Testis (tissue), 3 donors: ENCODE results near the gene GYS1. TPM values are rescaled to one million over a fixed set of nuclear protein-coding genes. Genes with fewer than 3 reads are reported as not detected.

Experiments used
- DNase-seq: peaks from one replicate; pipeline ENCODE4 v3.0.0-alpha.2; 2019
- H3K27ac ChIP-seq, 2 donors: fragments of 200-600 bp; sonication (generic); one replicate each; pipeline ENCODE4 v1.5.1; 2019
- H3K27me3 ChIP-seq: fragments of 200-600 bp; sonication (generic); one replicate; pipeline ENCODE4 v1.5.1; 2019
- H3K36me3 ChIP-seq: fragments of 200-600 bp; sonication (generic); one replicate; pipeline ENCODE4 v1.5.1; 2017; ENCODE audit warnings: low read depth; ENCODE audit errors: missing control alignments
- H3K4me1 ChIP-seq: fragments of 200-600 bp; sonication (generic); one replicate; pipeline ENCODE4 v1.5.1; 2019
- H3K4me3 ChIP-seq, 2 donors: fragments of 200-600 bp; sonication (generic); one replicate each; pipeline ENCODE4 v1.5.1; 2017 to 2019
- H3K9me3 ChIP-seq: fragments of 200-600 bp; sonication (generic); one replicate; pipeline ENCODE4 v1.5.1; 2017
- POLR2A ChIP-seq: fragments of 450-650 bp; IDR thresholded peaks from one replicate; pipeline ENCODE4 v1.6.1; 2017; ENCODE audit warnings: antibody characterized with exemption, mild to moderate bottlenecking, moderate library complexity
- WGBS, 2 donors: methylation state at CpG; one replicate each; pipeline ENCODE4 v1.1.5; 2018; 5-methylcytosine and 5-hydroxymethylcytosine counted together
- intact Hi-C: fragments of 100-400 bp; cut with DNase I; formaldehyde crosslinking; loops from one replicate; pipeline ENCODE4 v1.15.1; 2023; ENCODE audit warnings: low total_unique reads
- polyA plus RNA-seq: library from polyadenylated mRNA; stranded (reverse); fragments of 350-450 nt; fragmentation: Illumina TruSeq; extraction: RNeasy Lipid Tissue Mini Kit (QIAGEN cat#74804); gene quantifications from one replicate; pipeline ENCODE4 v1.2.3, GENCODE V29; 2014; ENCODE audit warnings: low read depth, low replicate concordance; ENCODE audit not compliant: insufficient read depth
- total RNA-seq, 2 donors: library from RNA; depleted of rRNA; stranded (reverse); fragments of >200 nt; gene quantifications; one replicate each; pipeline ENCODE4 v1.2.3, GENCODE V29; 2016
- TF ChIP-seq, protein P1 (sequence below), 3 experiments: fragments of 450-650 bp in 2 of 3; fragments of 200-600 bp in 1 of 3; sonication (generic) in 1 of 3; IDR thresholded peaks; one replicate each; pipeline ENCODE4 v1.5.1; 2016 to 2019; ENCODE audit warnings: antibody characterized with exemption in 3 of 3, mild to moderate bottlenecking in 2 of 3, moderate library complexity in 1 of 3

Gene GYS1
- total and polyA plus RNA-seq, 3 donors from 2014 or later, result 13.8 to 23.6 (median 21.1) TPM

GRCh38 chr19:49017666-49018351, 24.7 kb upstream of the GYS1 start:
- 2 to 3% methylated on average over 8 to 62 of the region's 62 CpGs for WGBS, 2 donors
- peaks cover 16% of the 10 kb centered on the region for H3K4me1 ChIP-seq
- no peaks in the 10 kb centered on the region for H3K36me3 ChIP-seq
- no peak overlapping the region for H3K27ac ChIP-seq
- no peaks in the 10 kb centered on the region for H3K27me3 ChIP-seq
- H3K9me3 ChIP-seq, result no peaks in the 10 kb centered on the region
- intact Hi-C loops, result no loop called here
- peak; percentile 30 for DNase-seq
- no peak for TF ChIP-seq POLR2A
- TF ChIP-seq, protein P1, sequence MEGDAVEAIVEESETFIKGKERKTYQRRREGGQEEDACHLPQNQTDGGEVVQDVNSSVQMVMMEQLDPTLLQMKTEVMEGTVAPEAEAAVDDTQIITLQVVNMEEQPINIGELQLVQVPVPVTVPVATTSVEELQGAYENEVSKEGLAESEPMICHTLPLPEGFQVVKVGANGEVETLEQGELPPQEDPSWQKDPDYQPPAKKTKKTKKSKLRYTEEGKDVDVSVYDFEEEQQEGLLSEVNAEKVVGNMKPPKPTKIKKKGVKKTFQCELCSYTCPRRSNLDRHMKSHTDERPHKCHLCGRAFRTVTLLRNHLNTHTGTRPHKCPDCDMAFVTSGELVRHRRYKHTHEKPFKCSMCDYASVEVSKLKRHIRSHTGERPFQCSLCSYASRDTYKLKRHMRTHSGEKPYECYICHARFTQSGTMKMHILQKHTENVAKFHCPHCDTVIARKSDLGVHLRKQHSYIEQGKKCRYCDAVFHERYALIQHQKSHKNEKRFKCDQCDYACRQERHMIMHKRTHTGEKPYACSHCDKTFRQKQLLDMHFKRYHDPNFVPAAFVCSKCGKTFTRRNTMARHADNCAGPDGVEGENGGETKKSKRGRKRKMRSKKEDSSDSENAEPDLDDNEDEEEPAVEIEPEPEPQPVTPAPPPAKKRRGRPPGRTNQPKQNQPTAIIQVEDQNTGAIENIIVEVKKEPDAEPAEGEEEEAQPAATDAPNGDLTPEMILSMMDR (IDR thresholded peaks at IDR 0.05), result peak; percentile 5 to 32 (median 8)
- peak overlapping the region; percentile 31 to 59 for H3K4me3 ChIP-seq

DNA sequence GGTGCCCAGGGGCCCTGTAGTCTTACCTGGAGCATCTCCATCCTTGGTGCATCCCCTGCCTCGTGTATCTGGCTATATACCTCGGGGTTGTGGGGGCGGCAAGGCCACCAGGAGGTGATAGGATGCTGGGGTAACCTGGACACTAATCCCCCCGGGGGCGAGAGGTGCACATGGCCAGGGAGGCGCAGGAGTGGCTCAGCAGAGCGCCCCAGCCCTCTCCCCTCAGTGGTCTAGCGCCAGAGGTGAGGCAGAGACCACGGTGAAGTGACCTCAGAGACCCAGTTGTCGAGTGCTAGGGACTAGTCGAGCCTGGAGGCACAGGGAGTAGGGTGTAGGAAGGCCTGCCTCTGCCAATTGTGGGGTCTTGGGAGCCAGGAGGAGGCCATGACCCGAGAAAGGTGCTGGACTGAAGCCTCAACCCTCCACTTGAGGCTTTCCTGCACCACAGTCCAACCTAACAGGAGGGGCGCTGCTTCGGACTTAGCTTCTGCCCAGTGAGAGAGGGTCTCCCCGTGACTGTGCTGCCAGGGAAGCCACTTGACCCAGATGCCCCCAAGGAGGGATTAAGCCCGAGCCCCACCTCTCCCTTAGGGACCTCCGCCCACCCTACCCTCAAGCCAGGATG, 24.0 kb upstream of the GYS1 start, which contains the start of gene LHB:
Gene LHB (minus strand): TSS at position 51 of the 625 bp plus-strand sequence. CDS start 10 bp downstream, at position 41.
- H3K4me1 ChIP-seq, result peaks cover 16% of the 10 kb centered on the region
- no peak for DNase-seq
- TF ChIP-seq, protein P1 (IDR thresholded peaks at IDR 0.05), result no peak
- TF ChIP-seq POLR2A, result no peak
- no peaks in the 10 kb centered on the region for H3K36me3 ChIP-seq
- no peaks in the 10 kb centered on the region for H3K9me3 ChIP-seq
- H3K27me3 ChIP-seq, result no peaks in the 10 kb centered on the region
- WGBS, 2 donors, result 63 to 65% methylated on average over 15 to 17 of the region's 17 CpGs
- peak within 1 kb of the TSS; percentile 31 to 59 for H3K4me3 ChIP-seq
- no peak within 1 kb of the TSS for H3K27ac ChIP-seq
- intact Hi-C loops, result no loop called here

DNA sequence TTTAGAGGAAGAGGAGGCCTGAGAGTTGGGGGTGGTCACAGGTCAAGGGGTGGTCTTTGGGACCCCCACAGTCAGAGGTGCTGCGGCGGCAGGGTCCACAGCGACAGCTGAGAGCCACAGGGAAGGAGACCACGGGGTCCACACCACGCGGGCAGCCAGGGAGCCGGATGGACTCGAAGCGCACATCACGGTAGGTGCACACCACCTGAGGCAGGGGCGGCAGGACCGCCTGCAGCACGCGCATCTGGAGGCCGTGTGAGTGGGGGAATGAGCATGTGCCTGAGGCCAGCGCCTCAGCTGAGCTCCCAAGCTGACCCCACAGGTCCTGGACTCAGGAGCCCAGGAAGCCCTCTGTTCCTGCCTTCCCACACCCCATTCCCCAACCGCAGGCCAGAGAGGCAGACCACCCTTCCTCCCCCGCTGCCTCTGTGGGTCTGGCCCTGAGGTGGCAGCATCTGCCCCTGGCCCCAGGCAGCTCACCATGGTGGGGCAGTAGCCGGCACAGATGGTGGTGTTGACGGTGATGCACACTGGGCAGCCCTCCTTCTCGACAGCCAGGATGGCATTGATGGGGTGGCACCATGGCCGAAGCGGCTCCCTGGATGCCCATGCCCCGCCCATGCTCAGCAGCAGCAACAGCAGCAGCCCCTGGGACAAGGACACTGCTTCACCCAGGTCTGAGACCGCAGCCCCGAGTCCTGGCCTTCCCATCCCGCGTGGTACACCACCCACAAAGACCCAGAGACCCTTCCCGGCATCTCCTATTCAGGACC, 23.1 kb upstream of the GYS1 start:
- no peaks in the 10 kb centered on the region for H3K27me3 ChIP-seq
- no peak overlapping the region for H3K4me3 ChIP-seq
- H3K4me1 ChIP-seq, result peaks cover 16% of the 10 kb centered on the region
- intact Hi-C loops, result no loop called here
- 90 to 93% methylated on average over 9 to 29 of the region's 29 CpGs for WGBS, 2 donors
- no peak overlapping the region for H3K27ac ChIP-seq
- TF ChIP-seq, protein P1 (IDR thresholded peaks at IDR 0.05), result no peak
- no peak for TF ChIP-seq POLR2A
- no peak for DNase-seq
- H3K36me3 ChIP-seq, result no peaks in the 10 kb centered on the region
- no peaks in the 10 kb centered on the region for H3K9me3 ChIP-seq

DNA sequence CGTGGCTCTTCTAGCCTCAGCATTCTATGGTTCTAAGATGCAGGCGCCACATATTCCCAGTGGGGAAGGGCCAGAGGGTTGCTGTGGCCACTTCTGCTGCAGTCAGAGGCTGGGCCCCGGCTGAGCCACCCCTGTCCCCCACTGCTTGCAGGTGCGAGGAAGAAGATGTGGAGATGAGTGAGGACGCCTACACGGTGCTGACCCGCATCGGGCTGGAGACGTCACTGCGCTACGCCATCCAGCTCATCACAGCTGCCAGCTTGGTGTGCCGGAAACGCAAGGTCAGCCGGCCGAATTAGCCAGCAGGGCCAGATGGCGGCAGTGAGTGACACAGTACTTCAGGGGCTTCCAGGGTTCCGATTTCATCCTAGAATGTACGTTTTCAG, 21.8 kb upstream of the GYS1 start:
- H3K4me1 ChIP-seq, result peaks cover 16% of the 10 kb centered on the region
- no peaks in the 10 kb centered on the region for H3K36me3 ChIP-seq
- WGBS, 2 donors, result 96% methylated on average over 18 of the region's 18 CpGs; no CpG with 5 or more reads in 1 of the 2 donors
- DNase-seq, result no peak
- no peak overlapping the region for H3K27ac ChIP-seq
- H3K9me3 ChIP-seq, result no peaks in the 10 kb centered on the region
- intact Hi-C loops, result no loop called here
- H3K4me3 ChIP-seq, result no peak overlapping the region
- TF ChIP-seq, protein P1 (IDR thresholded peaks at IDR 0.05), result no peak
- TF ChIP-seq POLR2A, result no peak
- no peaks in the 10 kb centered on the region for H3K27me3 ChIP-seq
